COR-L47 (cell line): ENCODE data around the gene HADHA.

Source experiments
- DNase-seq: peaks from one replicate; lab custom pipeline; 2025; lab: John Stamatoyannopoulos, UW

Gene HADHA

DNA sequence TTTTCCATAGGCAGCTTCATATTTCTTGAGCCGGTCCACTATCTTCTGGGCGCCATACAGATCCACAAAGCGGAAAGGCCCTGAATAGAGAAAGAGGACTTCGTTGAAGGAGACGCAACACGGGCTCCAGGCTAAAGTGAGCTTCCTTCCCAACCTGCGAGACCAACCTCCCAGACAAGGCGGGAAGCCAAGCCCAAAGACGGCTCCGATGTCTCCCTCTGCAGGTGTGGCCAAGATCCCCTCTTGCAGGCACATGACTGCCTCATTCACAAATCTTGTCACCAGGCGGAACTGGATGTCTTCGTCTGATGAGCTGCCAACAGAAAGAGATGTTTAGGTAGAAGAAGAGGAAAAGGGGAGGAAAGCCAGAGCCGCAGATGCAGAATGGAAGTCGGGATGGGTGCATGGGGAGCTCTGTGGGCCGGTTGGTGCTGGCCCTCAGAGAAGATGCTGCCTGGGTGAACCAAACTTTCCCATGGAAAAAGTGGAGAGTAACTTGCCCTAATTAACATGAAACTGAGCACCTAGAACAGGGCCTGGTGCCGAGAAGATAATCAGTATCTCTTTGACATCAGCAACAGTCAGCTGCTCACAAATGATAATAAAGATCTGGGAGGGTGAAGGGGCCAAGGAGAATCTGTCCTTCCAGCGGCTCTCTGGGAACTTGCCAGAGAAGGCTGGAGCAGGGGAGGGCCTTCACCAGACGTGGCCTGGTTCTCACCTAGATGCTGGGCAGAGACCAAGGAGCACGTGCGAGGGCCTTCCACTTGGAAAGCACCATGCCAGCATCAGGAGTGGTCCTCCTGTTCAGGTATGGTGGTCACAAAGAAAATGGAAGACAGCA lies 52.9 kb downstream of the HADHA start:
- DNase-seq = no peak

DNA sequence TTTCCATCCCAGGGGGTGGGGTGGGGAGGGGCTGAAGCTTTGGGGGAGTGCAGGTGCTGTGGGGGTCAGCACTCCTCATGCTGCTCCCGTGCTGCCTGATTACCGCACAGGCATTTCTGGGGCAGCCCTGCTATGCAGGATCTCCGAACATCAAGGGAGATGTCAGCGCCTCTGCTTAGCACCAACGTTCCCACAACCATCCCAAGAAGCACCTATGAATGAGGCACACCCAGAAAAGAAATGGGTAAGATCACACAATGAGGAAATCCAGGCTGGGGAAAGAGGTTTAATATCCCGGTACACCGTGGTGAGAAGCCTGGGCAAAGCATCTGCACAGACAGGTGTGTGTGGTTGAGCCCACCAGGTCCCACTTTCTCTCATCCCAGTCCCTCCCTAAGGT lies 54.1 kb downstream of the HADHA start:
- no peak for DNase-seq

DNA sequence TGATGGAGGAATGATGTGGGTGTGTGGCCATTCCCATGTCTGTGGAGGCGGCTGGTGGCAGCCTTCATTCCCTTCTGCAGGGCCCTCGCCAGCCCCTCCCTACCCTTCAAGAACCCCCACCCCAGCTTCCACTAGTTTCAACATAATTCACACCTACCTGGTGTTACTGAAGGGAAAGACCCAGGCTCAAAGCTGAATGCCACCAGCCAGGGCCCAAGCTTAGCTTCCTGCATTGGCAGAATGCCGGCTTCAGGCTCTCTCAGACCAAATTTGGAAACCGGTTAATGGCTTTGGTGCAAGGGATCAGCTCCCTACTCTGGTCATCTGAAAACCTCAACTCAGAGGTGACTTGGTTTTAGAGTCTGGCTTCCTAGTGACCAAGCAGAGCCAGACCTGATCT lies 54.7 kb downstream of the HADHA start:
- no peak for DNase-seq

DNA sequence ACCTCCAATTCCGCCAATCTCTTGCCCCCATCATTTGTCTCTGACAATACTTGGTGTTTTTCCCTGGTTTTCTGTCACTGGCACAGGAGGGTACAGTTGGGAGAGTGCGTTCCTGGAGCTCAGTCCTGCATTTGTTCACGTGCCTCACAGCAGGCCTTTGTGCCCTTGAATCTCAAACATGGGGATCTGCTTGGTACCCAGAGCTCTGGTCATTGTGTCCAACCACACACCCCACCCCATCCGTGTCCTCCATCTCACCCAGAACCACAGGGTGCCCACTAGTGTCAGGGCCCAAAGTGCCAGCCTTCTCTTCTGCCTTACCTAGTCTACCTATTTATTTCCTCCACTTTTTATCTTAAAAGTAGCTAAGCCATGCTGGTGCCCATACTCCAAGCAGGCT lies 55.3 kb downstream of the HADHA start:
- DNase-seq = no peak

DNA sequence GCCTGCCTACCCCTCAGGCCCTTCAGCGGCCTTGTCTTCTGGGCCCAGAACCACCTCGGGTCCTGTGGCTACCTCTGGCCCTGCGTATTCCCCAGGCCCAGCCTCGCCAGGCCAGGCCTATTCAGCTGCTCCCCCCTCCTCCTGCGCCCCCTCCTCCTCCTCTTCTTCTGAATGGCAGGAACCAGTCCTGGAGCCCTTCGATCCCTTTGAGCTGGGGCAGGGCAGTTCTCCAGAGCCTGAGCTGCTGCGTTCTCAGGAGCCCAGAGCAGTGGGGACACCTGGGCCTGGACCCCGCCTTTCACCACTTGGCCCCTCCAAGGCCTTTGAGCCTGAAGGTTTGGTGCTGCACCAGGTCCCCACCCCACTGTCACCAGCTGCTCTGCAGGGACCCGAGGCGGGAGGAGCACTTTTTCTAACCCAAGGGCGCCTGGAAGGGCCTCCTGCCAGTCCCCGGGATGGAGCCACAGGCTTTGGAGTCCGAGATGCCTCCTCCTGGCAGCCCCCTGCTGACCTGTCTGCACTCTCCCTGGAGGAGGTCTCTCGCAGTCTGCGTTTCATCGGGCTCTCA lies 56.8 kb downstream of the HADHA start:
- no peak for DNase-seq

DNA sequence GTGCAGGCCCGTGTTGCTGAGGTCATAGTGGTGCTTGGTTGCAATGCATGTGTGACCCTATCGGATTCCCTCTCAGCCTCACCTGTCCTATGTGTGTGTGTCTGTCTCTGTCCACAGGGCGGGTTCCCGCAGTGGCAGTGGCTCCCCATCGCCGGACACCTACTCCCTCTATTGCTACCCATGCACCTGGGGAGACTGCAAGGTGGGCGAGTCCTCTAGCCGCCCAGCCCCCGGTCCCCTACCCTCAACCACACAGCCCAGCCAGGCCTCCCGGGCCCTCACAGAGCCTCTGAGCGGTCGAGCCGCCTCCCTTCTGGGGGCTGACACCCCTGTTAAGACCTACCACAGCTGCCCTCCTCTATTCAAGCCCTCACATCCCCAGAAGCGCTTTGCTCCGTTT lies 57.3 kb downstream of the HADHA start:
- DNase-seq = no peak

DNA sequence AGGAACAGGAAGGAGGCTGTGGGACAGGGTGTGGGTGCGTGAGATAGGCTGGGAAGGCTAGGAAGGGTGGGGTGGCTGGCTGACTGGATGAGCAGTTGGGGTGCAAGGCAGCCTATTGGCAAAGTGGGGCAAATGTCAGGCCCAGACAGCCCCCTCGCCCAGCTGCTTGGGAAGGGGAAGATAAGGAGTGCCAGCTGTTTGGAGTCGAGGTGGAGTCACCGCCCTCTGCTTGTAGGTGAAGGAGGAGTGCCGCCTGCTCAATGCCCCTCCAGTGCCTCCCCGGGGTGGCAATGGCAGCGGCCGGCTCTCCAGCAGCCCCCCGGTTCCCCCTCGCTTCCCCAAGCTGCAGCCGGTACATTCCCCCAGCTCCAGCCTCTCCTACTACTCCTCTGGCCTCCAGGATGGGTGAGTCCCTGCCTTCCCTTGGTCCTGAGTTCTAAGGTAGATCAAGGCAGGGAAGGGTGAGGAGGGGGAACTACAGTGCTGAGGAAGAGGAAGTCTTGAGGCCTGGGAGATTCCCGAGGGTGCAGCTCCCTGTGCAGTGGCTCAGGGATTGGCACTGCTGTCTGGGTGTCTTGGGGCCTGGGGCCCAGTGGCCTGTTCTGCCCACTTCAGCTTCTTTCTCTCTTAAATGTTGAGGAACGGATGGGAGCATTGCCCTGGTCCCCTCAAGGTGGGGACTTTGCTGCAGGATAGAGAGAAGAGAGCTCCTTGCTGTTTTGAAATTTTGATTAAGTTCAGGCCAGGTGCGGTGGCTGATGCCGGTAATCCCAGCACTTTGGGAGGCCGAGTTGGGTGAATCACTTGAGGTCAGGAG lies 58.3 kb downstream of the HADHA start:
- no peak for DNase-seq

DNA sequence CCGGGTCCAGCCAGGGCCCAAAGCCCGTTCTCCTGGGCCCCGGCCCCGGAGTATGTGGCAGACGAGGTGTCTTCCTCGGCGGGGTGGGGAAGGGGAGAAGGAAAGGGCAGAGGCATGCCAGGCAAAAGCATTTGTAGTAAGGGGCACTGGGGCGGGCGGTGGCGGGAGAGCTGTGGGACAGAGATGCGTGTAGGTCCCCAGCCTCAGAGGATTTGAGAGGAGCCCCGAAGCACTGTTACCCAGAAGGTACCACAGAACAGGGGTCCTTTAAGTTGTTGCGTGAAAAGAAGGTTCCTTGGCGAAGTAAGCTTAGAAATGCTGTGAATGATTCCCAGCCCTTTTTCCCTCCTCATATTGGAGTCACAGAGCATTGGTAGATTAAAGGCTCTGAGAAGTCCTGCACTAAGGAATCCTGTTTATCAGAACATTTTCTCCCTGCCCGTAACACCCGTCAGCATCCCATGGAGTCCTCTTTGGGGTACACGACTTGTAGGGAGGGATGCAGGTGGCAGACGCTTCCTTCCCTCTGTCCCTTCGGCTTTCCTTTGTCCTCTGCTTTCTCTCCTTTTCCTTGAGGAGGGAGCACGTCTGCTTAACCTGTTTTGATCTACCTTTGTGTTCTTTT lies 59.0 kb downstream of the HADHA start:
- no peak for DNase-seq

DNA sequence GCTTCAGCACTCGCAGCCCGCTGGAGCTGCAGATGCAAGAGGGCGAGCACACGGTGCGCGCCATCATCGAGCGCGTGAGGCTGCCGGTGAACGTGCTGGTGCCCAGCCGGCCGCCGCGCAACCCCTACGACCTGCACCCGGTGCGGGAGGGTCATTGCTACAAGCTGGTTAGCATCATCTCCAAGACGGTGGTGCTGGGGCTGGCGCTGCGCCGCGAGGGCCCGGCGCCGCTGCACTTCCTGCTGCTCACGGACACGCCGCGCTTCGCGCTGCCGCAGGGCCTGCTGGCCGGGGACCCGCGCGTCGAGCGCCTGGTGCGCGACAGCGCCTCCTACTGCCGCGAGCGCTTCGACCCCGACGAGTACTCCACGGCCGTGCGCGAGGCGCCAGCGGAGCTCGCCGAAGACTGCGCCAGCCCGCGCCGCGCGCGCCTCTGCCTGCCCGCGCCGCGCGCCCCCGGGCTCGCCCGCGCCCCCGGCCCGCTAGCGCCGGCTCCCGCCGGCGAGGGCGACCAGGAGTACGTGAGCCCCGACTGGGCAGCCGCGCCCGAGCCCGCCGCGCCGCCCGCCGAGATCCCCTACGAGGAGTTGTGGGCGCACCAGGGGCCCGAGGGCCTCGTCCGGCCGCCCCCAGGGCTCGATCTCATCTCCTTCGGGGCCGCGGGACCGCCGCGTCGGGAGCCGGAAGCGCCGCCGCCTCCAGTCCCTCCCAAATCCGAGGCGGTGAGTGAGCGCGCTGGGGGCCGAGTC lies 59.7 kb downstream of the HADHA start:
- DNase-seq = no peak

DNA sequence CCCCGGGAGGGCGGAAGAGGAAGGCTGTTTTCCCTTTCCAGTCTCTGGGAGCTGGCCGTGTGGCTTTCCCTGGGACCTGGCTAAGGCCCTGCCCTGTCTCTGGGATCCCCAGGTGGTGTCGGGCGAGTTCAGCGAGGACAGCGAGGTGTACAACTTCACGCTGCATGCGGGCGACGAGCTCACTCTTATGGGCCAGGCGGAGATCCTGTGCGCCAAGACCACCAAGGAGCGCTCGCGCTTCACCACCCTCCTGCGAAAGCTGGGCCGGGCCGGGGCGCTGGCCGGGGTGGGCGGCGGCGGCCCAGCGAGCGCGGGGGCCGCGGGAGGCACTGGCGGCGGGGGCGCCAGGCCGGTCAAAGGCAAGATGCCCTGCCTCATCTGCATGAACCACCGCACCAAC lies 60.3 kb downstream of the HADHA start:
- DNase-seq = no peak

DNA sequence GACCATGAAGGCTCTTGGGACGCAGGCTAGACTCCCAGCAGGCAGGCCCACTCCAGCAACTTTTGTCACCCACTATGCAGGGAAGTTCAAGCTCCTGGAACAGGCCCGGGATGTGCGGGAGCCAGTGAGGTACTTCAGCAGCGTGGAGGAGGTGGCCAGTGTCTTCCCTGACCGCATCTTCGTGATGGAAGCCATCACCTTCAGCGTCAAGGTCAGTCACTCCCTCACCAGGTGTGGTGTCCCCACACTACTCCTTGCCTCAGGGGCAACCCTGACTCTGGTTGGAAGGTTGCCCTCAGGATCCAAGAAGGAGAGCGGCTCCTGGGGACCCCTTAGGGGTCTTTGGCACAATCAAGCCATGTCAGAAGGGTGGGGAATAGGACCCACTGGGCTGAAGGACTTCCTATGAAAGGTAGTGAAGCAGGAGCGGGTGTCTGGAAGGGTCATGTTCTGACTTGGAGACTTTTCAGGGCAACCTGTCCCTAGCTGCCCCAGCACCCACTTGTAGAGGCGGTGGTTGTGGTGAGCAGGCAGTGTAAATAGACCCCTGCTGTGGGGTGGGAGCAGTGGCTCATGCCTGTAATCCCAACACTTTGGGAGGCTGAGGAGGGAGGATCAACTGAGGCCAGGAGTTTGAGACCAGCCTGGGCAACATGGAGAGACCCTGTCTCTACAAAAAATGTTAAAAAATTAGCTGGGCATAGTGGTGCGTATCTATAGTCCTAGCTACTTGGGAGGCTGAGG lies 61.4 kb downstream of the HADHA start:
- no peak for DNase-seq

DNA sequence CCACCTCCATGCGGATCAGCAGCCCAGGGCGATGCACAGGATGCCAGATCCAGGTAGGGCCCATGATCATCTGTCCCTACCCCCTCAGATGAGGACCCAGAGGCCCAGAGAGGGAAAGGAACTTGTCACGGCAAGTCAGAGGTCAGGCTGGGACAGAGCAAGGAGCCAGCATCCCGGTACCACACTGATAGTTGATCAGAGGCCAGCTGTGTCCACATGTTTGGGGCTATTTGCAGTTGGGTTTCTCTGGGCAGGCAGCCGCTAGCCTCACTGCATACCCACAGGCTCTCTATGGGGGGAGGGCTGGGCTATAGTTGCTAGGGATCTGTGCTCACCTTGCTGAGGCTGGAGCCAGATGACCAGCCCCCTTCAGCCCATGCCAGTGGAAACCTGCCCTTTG lies 62.0 kb downstream of the HADHA start:
- DNase-seq = no peak

DNA sequence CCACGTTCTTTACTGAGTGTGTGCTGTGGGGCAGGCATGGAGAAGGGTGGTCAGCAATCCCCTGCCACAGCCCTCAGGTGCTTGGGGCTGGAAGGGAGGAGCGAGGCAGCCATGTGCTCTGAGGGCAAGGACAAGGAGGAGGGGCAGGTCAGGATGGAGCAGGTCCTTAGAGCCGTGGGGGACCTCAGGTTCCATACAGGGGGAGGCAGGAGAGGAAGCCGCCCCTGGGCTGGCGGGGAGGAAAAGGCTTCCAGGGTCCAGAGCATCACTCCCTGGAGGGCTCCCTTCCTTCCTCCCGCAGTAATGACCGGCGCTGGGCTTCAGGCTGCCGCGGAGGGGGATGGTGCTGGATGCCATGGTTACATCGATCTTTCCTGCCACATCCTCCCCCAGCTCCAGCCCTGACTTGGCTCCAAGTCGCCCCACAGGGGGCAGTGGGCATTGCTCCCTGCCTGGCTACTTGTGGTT lies 65.0 kb downstream of the HADHA start:
- no peak for DNase-seq

DNA sequence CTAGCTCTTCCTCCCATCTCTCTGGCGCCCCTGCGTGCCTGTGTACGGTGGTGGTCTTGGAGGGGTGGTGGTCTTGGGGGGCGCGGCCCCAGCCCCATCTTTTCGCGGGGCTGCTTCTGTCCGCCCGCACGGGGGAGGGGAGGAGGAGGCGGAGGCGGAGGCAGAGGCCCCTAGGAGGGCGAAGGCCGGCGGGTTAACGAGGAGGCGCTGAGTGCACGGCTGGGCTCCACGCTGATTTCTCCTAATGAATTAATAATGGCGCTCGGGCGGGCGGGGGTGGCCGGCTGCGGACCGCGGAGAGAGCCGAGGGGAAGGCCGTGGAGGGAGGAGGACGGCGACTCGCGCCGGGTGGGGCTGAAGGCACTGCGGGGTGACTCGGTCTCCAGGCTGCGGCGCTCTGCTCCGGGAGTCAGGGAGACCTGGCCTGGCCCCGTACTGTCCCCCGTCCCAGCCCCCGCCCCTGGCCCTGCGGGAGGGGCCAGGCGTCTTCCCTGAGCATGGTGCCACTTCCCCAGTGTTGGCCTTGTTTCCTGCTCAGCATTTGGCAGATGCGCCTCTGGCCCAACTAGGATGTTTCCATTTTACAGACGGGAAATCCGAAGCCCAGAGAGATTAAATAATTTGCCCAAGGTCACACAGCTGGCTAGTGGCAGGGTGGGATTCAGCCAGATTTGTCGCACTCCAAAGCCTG lies 65.5 kb downstream of the HADHA start:
- DNase-seq = no peak

DNA sequence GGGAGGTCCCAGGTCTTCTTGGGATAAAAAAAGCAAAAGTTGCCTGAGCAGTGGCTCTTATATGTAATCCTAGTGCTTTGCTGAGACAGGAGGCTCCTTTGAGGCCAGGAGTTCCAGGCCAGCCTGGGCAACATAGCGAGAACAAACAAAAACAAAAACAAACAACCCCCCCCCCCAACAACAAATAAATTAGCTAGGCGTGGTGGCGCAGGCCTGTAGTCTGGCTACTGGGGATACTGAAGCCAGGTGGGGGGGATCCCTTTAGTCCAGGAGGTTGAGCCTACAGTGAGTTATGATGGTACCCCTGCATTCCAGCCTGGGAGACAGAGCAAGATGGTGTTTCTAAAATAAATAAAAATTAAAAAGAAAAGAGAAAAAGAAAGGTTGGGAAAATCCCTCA lies 66.2 kb downstream of the HADHA start:
- DNase-seq = no peak

DNA sequence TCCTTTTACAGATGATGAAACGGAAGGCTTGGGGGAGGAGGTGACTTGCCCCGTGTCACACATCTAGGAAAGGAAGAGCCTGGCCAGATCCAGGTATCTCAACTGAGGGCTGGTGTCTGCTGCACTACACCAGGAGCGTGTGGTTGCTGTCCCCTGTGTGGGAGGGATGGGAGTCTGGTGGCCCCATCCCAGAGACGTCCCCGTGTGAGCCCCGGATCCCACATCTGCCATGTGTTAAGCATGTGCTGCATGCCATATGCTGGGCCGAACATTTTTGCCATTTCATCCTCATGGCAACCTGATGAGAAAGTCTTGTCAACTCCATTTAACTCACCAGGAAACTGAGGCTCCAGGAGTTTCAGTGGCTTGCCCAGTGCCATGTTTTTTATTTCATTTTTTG lies 67.3 kb downstream of the HADHA start:
- no peak for DNase-seq

DNA sequence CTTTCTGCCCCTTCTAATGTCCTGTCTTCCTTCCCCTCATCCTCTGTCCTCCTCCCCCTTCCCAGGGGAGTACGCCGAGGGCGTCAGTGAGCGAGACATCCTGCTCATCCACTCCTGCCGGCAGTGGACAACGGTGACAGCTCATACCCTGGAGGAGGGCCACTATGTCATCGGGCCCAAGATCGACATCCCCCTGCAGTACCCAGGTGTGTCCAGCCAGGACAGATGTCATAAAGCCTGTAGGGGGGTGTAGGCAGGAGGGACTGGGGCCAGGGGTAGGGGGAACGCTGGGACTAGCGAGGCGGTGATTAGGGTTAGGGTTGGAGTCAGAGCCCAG lies 68.2 kb downstream of the HADHA start:
- DNase-seq = no peak

DNA sequence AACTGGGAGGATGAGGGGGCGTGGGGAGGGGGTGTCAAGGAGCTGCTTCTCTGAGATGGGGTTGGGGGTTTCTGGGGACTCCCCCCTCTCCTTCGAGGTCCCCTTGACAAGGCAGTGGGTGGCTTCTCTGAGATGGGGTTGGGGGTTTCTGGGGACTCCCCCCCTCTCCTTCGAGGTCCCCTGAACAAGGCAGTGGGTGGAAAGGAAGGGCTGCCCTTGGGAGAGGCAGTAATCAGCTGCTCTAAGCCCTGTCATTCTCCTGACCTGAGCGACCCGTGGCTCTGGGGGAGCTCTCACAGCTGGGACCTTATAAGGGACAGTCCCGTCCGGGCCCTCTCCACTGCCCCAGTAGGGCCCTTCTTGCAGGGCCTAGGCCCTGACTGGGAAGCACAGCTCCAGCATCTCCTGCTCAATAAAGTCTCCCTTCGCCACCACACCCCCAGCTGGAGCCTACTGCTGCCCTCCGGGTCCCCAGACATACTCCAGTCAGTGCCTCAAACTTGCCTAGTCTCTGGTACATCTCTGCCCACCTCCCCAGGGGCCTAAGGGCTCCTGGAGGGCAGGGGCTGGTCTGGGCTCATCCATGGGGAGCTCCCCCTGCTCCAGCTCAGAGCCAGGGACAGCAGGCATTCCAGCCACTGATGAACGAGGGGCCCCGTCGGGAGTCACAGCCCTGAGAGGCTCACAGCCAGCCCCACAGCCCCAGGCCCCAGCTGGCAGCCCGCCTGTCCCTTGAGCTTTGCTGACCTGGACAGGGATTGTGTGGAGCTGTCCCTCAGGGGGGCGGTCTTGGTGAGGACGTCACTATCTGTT lies 68.8 kb downstream of the HADHA start:
- DNase-seq = no peak

DNA sequence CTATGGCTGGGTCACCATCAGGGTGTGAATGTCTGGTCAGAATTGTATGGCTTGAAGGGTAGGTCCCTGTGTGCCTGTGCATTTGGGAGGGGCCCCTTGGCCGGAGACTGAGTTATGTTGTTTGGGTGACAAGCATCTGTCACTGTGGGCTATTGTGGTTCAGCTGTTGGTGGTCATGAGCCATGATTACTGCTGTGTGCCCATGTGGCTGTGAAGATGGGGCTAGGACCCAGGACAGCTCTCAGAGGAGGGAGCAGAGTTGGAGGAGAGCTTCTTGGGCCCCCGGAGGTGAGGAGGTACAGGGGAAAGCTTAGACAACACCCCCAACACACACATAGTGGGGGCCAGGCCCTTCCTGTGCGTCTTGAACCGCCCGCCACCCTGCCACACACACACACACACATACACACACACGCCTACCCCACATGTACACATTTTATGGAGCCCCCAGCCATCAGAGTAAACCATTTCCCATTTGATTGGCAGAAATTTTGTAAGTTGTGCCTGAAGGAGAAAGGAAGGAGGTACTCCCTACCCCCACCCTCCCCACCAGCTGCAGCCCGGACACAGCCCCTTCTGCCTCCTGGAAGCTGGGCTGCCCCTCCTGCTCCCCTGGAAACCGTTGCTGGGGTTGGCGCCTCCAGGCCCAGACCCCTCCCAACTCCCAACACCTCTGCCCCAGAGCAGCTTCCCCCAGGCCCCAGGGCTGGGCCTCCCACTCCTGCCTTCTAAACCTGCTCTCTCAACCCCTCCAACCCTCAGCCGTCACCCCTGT lies 69.6 kb downstream of the HADHA start:
- DNase-seq = no peak
